HG02571 (cell line): ENCODE data around the gene RNF17.

ENCODE experiments used
- ATAC-seq: cut with Tn5 transposase; IDR thresholded peaks from one replicate; pipeline ENCODE4 v1.9.1; 2021; ENCODE audit warnings: mild to moderate bottlenecking, moderate library complexity; ENCODE audit not compliant: unreplicated experiment

The RNF17 gene

GRCh38 chr13:24892829-24893228 lies 128.9 kb downstream of the RNF17 start:
- no peak for ATAC-seq

GRCh38 chr13:24893863-24894262 lies 129.9 kb downstream of the RNF17 start:
- ATAC-seq, result no peak

GRCh38 chr13:24894277-24894971 lies 130.5 kb downstream of the RNF17 start:
- no peak for ATAC-seq

- no peak for ATAC-seq
Measured at GRCh38 chr13:24894972-24895300, 131.0 kb downstream of the RNF17 start.

GRCh38 chr13:24896061-24896460 lies 132.1 kb downstream of the RNF17 start:
- no peak for ATAC-seq

GRCh38 chr13:24897293-24897692 lies 133.3 kb downstream of the RNF17 start:
- ATAC-seq, result no peak

GRCh38 chr13:24899601-24900000 lies 135.6 kb downstream of the RNF17 start:
- ATAC-seq, result no peak

- ATAC-seq, result no peak
Measured at GRCh38 chr13:24900507-24900906, 136.5 kb downstream of the RNF17 start.

- no peak for ATAC-seq
Measured at GRCh38 chr13:24905242-24905641, 141.3 kb downstream of the RNF17 start.

GRCh38 chr13:24906268-24906667 lies 142.3 kb downstream of the RNF17 start:
- no peak for ATAC-seq

- no peak for ATAC-seq
Measured at GRCh38 chr13:24910502-24911132, 146.6 kb downstream of the RNF17 start.

GRCh38 chr13:24911133-24911908 lies 147.4 kb downstream of the RNF17 start:
- ATAC-seq, result no peak

- ATAC-seq, result no peak
Measured at GRCh38 chr13:24916464-24916863, 152.5 kb downstream of the RNF17 start.

GRCh38 chr13:24921003-24921402 lies 157.0 kb downstream of the RNF17 start:
- no peak for ATAC-seq

- no peak for ATAC-seq
Measured at GRCh38 chr13:24921881-24922280, 157.9 kb downstream of the RNF17 start.

GRCh38 chr13:24922387-24922744 lies 158.4 kb downstream of the RNF17 start:
- peak; percentile 18 for ATAC-seq

- ATAC-seq, result peak; percentile 93
Measured at GRCh38 chr13:24922745-24923591, 159.0 kb downstream of the RNF17 start.

GRCh38 chr13:24925318-24926231 lies 161.6 kb downstream of the RNF17 start:
- ATAC-seq, result no peak

- ATAC-seq, result no peak
Measured at GRCh38 chr13:24927810-24928404, 163.9 kb downstream of the RNF17 start.

- ATAC-seq, result no peak
Measured at GRCh38 chr13:24929196-24929595, 165.2 kb downstream of the RNF17 start.
